Activated T-helper 2 cell treated with anti-CD3 and anti-CD28 coated beads, Interferon-gamma antibody, Interleukin-2, Interleukin-4, amounts not matched to agents 10 μg/mL and 5 μg/mL and 100 μg/mL, durations not matched to agents 14 hours and 24 hours and 36 hours (primary cell): ENCODE data around the gene ZFYVE21. TPM values are rescaled to one million over a fixed set of nuclear protein-coding genes. Genes with fewer than 3 reads are reported as not detected.

Source experiments
- DNase-seq: peaks from one replicate; pipeline ENCODE4 v3.0.0; 2021; ENCODE audit warnings: low spot score
- H3K27ac Mint-ChIP-seq: one replicate; pipeline ENCODE4 v1.8.0; 2021; ENCODE audit warnings: mixed read lengths
- H3K27me3 Mint-ChIP-seq: one replicate; pipeline ENCODE4 v1.8.0; 2021; ENCODE audit warnings: low read depth, mixed read lengths
- H3K36me3 Mint-ChIP-seq: one replicate; pipeline ENCODE4 v1.8.0; 2021; ENCODE audit warnings: low read depth, mixed read lengths
- H3K4me1 Mint-ChIP-seq: one replicate; pipeline ENCODE4 v1.8.0; 2021; ENCODE audit warnings: low read depth, mixed read lengths
- H3K4me3 Mint-ChIP-seq: one replicate; pipeline ENCODE4 v1.8.0; 2021; ENCODE audit warnings: low read depth, mild to moderate bottlenecking, moderate library complexity, mixed read lengths
- H3K9me3 Mint-ChIP-seq: one replicate; pipeline ENCODE4 v1.8.0; 2021; ENCODE audit warnings: mixed read lengths
- intact Hi-C: fragments of 100-400 bp; cut with micrococcal nuclease; formaldehyde crosslinking; loops from one replicate; pipeline ENCODE4 v1.15.1; 2023
- total RNA-seq: library from RNA; stranded (reverse); gene quantifications from 2 replicates; pipeline ENCODE4 v1.2.3, GENCODE V29; 2022

Gene ZFYVE21
- total RNA-seq, 1 donor from 2014 or later = 27.5 TPM

DNA sequence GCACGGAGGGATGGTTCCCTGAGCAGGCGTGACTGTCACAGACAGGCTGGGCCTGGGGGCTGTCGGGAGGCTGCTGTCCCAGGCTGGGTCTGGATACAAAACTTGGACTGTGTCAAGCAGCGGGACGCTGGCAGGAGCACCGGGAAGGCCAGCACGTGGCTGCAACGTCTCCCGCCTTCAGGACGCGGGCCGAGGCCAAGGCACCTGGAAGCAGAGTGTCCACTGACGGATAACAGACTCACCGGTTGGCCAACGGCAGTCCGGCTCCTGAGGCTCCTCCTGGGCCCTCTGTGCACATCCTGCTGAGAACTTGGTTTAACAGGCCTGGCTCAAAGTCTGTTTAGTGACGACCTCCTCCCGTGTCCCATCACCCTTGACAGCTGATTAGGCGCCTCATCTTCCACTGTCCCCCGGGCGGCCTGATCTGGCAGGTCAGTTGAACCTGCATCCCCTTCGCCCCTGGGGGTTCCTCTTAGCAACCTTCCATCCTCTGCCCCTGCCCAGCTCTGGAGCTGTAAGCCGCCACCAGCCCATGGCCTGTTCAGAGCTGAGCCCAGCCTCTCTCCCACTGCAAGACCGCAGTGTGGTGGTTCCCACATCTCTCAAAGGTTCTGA lies 2.9 kb upstream of the ZFYVE21 start:
- H3K4me1 Mint-ChIP-seq = peaks cover 23% of the 10 kb centered on the region
- H3K27me3 Mint-ChIP-seq = no peaks in the 10 kb centered on the region
- H3K27ac Mint-ChIP-seq = no peak overlapping the region
- DNase-seq = no peak
- H3K9me3 Mint-ChIP-seq = no peaks in the 10 kb centered on the region
- H3K36me3 Mint-ChIP-seq = peaks cover 34% of the 10 kb centered on the region
- intact Hi-C loops = loop anchor here (10.0 kb wide), 1 partner anchor 88 kb away; the partner anchor contains the start of gene KLC1
- peak overlapping the region; percentile 2 for H3K4me3 Mint-ChIP-seq

DNA sequence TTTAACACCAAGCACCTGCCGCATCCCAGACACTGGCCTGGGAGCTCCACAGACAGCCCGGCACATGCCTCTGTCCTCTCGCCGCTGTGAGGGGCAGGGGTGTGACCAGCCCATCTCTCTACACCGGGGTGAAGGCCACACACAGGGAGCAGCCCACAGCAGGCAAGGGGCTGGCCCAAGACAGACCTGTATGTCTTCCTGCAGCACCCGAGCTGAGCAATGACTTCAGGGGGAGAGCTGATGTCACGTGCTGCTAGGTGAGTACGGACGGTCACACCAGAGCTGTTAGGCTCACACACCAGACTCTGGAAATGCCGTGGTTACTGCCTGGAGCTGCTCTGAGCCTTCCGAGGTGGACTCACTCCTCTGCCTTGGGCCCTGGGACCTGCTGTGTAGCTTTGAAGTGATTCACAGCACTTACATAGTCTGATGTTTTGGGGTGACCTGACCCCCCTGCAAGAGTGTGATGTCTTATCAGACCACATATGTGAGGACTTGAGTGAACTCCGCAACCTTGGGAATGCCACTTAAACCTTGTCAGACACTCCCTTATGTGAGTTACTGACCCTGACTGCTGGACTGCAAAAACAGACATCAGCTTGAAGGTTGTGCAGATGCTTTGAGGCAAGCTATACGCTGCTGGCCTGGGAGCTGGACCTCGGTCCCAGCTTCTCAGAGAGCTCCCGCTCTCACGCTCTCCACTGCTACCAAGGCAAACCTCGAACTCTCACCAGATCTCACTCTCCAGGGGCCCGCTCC lies 2.1 kb upstream of the ZFYVE21 start:
- no peaks in the 10 kb centered on the region for H3K27me3 Mint-ChIP-seq
- no peak for DNase-seq
- H3K27ac Mint-ChIP-seq = peak overlapping the region; percentile 21
- intact Hi-C loops = loop anchor here (10.0 kb wide), 1 partner anchor 89 kb away; the partner anchor contains the start of gene KLC1
- H3K9me3 Mint-ChIP-seq = no peaks in the 10 kb centered on the region
- peak overlapping the region; percentile 91 for H3K4me3 Mint-ChIP-seq
- peaks cover 23% of the 10 kb centered on the region for H3K4me1 Mint-ChIP-seq
- H3K36me3 Mint-ChIP-seq = peaks cover 33% of the 10 kb centered on the region

DNA sequence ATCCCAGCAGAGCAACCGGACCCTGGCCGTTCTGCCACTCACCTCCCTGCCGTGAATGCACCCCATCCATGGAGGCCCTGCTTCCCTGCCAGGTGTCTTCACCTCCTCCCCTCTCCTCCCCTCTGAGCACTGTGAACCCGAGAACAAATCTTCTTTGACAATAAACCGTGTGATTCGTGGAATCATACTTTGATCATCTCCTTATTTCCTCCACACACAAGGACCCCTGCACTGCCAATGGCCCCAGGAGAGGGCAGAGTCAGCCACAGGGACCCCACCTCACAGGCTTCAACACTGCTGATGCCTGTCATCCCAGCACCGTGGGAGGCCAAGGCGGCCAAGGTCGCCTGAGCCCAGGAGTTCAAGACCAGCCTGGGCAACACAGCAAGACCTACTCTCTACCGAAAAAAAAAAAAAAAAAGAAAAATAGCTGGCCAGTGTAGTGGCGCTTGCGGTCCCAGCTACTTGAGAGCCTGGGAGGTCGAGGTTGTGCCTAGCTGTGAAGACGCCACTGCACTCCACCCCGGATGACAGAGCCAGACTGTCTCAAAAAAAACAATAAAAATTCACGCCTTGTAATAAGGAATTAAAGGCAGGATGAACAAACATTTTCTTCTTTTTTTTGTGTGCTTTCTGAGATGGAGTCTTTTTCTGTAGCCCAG lies 1.4 kb upstream of the ZFYVE21 start:
- no peaks in the 10 kb centered on the region for H3K27me3 Mint-ChIP-seq
- H3K36me3 Mint-ChIP-seq = peaks cover 27% of the 10 kb centered on the region
- peaks cover 26% of the 10 kb centered on the region for H3K4me1 Mint-ChIP-seq
- peak overlapping the region; percentile 91 for H3K4me3 Mint-ChIP-seq
- intact Hi-C loops = loop anchor here (10.0 kb wide), 1 partner anchor 89 kb away; the partner anchor contains the start of gene KLC1
- peak overlapping the region; percentile 65 for H3K27ac Mint-ChIP-seq
- DNase-seq = no peak
- H3K9me3 Mint-ChIP-seq = no peaks in the 10 kb centered on the region

DNA sequence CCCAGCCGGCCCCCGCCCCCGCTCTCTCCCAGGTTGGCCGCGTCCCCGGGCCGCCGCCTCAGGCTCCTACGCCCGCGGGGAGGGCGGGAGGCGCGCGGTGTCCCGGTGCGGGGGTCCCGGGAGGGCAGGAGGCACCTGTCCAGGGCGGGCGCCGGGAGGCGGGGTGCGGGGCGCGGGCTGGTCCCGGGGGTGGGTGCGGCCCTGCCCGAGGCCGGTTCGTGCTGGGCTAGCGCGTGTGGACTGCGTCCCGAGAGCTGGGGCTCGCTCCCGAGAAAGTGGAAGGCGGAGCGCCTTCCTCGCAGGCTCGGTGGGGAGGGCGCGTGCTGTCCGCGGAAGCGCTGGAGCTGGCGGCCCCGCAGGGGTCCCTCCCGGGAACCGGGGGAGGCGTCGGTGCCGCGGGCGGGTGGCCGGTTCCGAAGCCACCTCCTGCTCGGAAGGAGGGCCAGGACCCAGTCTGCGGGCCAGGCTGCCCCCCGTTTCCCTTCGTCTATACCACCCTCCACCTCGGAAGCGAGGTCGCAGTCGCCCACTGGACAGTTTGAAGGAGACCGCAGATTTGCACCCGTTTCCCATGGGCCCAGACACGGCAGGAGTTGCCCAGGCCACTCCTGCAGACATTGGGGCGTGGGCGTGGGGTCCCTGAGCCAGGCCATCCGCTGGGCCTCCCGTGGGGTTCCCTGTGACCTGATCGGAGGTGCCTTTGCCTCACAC lies 636 bp downstream of the ZFYVE21 start:
- DNase-seq = peak; percentile 20
- Mint-ChIP-seq H3K36me3 (peaks cover 18% of the 10 kb centered on the region), H3K27me3 (no peaks in the 10 kb centered on the region), H3K27ac (no peak overlapping the region), H3K4me1 (peaks cover 31% of the 10 kb centered on the region), H3K4me3 (peak overlapping the region; percentile 83), H3K9me3 (no peaks in the 10 kb centered on the region)
- intact Hi-C loops = loop anchor here (10.0 kb wide), 1 partner anchor 91 kb away; the partner anchor contains the start of gene KLC1

DNA sequence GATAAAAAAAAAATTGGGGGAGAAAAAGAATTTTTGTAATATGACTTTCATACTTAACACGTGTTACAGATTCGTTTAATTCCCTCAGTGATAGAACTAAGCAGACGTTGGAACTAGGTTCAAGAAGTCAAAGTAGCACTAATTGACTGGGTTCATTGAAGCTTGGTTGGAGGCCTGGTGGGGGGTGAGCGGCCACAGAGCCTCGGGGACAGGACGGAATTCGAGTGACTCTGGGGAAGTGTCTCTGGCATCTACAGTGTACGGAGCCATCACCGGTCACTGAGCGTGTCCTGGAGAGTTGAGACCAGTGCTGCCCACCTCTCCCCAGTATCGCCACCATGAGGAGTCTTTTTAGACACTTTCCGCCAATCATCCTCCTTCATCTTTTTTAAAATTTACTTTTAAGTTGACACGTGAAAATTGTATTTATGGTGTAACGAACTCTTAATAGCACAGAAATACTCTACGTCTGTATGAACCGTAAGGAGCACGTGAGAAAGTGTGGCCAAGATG lies 1.3 kb downstream of the ZFYVE21 start:
- Mint-ChIP-seq H3K27me3 (no peaks in the 10 kb centered on the region), H3K4me3 (peak overlapping the region; percentile 83), H3K36me3 (peaks cover 18% of the 10 kb centered on the region), H3K27ac (no peak overlapping the region), H3K9me3 (no peaks in the 10 kb centered on the region), H3K4me1 (peaks cover 37% of the 10 kb centered on the region)
- intact Hi-C loops = loop anchor here (10.0 kb wide), 1 partner anchor 92 kb away; the partner anchor contains the start of gene KLC1
- no peak for DNase-seq

DNA sequence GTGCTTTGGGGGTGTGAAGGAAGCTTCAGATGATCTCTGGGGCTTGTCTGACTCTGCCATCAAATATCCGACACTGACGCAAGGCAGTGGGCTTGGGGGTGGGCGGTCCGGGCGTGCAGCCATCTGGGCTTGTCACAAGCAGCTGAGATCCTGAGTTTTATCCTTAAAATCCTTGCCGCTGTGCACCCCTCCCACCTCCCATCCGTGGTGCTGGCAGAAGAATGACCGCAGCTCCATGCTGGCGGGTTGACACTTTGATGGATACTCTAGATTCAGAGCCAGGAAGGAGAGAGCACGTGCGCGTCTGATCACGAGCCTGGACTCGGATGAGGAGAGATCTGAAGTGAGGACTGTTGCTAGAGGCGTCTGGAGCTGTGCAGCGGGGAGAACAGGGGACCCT lies 3.0 kb downstream of the ZFYVE21 start:
- Mint-ChIP-seq H3K4me3 (no peak overlapping the region), H3K4me1 (peaks cover 30% of the 10 kb centered on the region), H3K36me3 (peaks cover 8% of the 10 kb centered on the region), H3K9me3 (no peaks in the 10 kb centered on the region), H3K27ac (no peak overlapping the region), H3K27me3 (no peaks in the 10 kb centered on the region)
- no peak for DNase-seq
- intact Hi-C loops = loop anchor here (10.0 kb wide), 1 partner anchor 94 kb away; the partner anchor contains the start of gene KLC1

DNA sequence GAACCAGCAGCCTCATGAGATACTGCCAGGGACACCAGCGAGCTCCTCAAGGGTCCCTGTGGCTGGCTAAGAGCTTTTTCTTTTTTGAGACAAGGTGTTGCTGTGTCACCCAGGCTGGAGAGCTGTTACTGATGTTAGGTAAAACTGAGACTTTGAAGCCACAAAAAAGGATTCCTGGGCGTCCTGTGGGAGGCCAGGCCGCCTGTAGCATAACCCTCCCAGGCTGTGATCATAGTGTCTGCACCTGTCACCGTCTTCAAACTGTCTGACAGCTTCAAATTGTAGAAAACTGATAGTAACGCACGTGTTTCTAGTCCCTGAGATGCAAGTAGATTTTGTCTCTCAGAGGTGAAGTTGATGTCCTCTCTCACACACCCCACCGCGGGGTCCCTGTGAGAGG lies 4.1 kb downstream of the ZFYVE21 start:
- peaks cover 23% of the 10 kb centered on the region for H3K4me1 Mint-ChIP-seq
- intact Hi-C loops = loop anchor here (10.0 kb wide), 1 partner anchor 95 kb away; the partner anchor contains the start of gene KLC1
- no peak overlapping the region for H3K27ac Mint-ChIP-seq
- no peaks in the 10 kb centered on the region for H3K27me3 Mint-ChIP-seq
- H3K36me3 Mint-ChIP-seq = peaks cover 8% of the 10 kb centered on the region
- no peak overlapping the region for H3K4me3 Mint-ChIP-seq
- no peak for DNase-seq
- H3K9me3 Mint-ChIP-seq = no peaks in the 10 kb centered on the region

DNA sequence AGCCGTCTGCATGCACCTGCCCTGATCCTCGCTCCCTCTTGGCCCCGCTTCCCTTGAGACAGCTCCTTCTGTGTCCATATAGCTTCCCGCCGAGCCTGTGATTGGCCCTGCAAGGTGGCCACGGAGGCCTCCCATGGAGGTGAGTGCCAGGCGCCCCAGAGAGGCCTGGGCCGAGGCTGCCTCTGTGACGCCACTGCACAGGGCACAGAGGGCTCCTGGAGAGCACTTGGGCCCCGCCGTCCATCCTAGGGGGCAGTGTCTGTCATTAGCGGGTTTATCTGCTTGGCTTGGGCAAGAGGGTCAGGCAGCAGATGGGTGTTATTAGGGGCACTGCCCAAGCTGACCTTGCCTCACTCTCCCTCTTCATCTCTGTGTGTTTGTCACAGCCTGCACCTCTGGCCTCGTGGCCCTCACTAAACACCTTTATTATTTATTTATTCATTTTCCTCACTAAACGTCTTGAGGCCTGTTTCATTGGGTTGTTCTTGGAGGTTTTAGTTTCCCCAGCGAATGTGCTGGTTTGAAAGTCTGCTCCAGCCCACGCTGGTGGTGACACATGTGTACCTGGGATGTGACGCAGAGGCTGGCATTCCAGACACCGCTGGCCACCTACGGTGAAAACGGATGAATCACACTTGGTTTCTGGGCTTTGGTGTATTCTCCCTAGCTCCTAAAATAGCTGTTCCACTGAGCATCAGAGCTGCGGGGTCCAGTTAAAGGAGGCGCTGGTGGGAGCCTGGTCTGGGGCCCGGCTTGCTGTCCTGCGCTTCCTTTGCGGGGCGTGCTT lies 5.9 kb downstream of the ZFYVE21 start:
- Mint-ChIP-seq H3K4me1 (peaks cover 23% of the 10 kb centered on the region), H3K36me3 (peaks cover 8% of the 10 kb centered on the region), H3K27ac (peak overlapping the region; percentile 55), H3K4me3 (no peak overlapping the region), H3K9me3 (no peaks in the 10 kb centered on the region), H3K27me3 (no peaks in the 10 kb centered on the region)
- intact Hi-C loops = no loop called here
- no peak for DNase-seq

DNA sequence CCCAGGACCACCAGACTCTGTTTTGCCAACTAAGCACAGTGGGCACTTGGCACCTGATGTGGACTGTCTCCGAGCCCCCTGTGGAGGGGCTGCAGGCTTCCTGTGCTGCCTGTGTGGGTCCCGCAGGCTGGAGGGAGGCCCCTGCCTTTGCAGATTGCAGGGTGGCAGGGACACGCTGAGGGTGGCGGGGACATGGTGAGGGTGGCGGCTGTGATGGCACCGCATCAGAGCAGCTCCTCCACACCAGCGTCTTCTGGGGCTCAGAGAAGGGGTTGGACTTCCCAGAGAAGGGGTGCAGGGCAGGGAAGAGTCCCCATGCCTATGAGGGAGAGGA lies 8.1 kb downstream of the ZFYVE21 start:
- H3K36me3 Mint-ChIP-seq = peaks cover 4% of the 10 kb centered on the region
- no peaks in the 10 kb centered on the region for H3K9me3 Mint-ChIP-seq
- peaks cover 12% of the 10 kb centered on the region for H3K4me1 Mint-ChIP-seq
- intact Hi-C loops = no loop called here
- DNase-seq = no peak
- H3K27me3 Mint-ChIP-seq = no peaks in the 10 kb centered on the region
- no peak overlapping the region for H3K27ac Mint-ChIP-seq
- no peak overlapping the region for H3K4me3 Mint-ChIP-seq

DNA sequence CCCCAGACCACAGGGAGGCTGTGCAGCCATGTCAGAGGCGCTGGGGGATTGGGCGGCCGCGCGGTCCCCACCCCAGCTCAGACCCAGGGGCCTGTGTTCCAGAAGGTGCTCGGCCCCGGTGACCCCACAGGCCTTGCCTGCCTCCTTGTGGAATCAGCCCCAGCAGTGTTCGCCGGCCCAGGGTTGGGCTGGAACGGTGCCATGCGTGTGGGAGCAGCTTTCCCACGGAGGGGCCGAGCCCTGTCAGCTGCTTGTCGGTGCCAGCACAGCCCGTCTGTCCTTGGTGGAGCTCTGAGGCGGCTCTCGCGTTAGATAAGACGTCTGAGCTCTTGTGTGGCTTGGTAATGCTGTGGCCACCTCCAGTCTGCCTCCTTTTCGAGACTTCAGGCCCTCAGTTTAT lies 8.5 kb downstream of the ZFYVE21 start:
- Mint-ChIP-seq H3K27ac (no peak overlapping the region), H3K4me1 (peaks cover 11% of the 10 kb centered on the region), H3K27me3 (no peaks in the 10 kb centered on the region), H3K4me3 (no peak overlapping the region), H3K9me3 (no peaks in the 10 kb centered on the region), H3K36me3 (peaks cover 8% of the 10 kb centered on the region)
- DNase-seq = no peak
- intact Hi-C loops = no loop called here

DNA sequence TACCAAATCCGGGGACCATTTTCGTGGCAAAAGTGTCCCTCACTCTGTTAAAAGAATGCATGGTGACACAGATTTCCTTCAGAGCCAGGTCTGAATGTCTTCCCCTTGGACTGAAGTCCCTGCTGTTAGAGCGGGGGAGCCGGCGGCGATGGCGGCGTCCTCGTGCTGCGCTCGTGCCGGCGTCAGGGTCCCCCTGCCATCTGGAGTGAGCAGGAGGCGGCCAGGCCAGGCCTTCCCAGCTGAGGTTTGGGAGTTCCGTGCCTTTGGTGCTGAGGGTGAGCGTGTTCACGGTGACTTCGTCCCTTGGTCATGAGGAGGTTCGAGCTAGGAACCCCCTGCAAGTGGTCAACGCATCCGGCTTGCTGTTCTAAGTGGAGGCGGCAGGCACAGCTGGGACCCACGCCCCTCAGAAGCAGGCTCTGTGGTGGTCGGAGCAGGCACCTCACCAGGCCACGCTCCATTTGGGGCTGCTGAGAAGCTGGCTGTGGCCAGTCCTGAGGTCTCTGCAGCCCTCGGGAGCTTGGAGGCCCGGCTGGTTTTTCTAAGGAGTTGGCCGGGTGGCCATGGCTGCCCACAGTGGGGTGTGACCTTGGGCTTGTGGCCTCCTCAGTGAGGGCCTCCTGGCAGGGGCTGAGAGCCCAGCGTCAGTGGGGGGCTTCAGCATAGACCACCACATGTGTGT lies 9.5 kb downstream of the ZFYVE21 start:
- Mint-ChIP-seq H3K4me1 (peaks cover 7% of the 10 kb centered on the region), H3K27me3 (no peaks in the 10 kb centered on the region), H3K27ac (no peak overlapping the region), H3K36me3 (peaks cover 16% of the 10 kb centered on the region), H3K9me3 (no peaks in the 10 kb centered on the region), H3K4me3 (no peak overlapping the region)
- no peak for DNase-seq
- intact Hi-C loops = no loop called here
